ENCODE results near the gene CACNG7. TPM values are rescaled to one million over a fixed set of nuclear protein-coding genes. Genes with fewer than 3 reads are reported as not detected.
"Not testable (repeated sequence)": the region's sequence is repeated elsewhere in the genome, so short reads cannot be mapped to it uniquely, and the experiment has no call there.

The CACNG7 gene
- total and polyA plus RNA-seq, 10 of the 15 experiments (the other 5 are each of a cell fraction or from before 2014, with no cell fraction given), result not detected

DNA sequence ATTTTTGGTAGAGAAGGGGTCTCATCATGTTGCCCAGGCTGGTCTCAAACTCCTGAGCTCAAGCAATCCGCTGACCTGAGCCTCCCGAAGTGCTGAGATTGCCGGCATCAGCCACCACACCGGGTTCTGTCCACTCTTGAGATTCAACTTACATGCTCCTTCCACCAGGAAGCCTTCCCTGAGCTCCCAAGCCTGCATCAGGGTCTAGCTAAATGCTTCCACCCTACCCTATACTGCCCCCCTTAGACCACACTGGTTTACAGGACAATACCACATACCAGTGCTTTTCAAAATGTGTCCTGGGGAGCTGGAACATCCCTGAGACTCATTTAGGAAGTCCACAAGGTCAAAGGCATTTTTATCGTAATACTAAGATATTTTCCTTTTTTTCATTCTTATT is 38.5 kb downstream of the CACNG7 start:
- FAIRE-seq (no peak), DNase-seq (ENCODE audit: low read depth, low spot score) (no peak), ATAC-seq (no peak)
- Histone ChIP-seq H3K4me1 (ENCODE audit: control insufficient read depth, insufficient read depth, low read length) (no peaks in the 10 kb centered on the region), H3K27ac (ENCODE audit: control insufficient read depth, insufficient read depth) (no peak overlapping the region), H3K27me3 (replicated peaks in 1 of 2; ENCODE audit: control insufficient read depth in 2 of 2, insufficient read depth in 2 of 2, low read length in 1 of 2) (no peaks in the 10 kb centered on the region), H3K79me2 (ENCODE audit: control insufficient read depth, insufficient read depth, low read length) (no peaks in the 10 kb centered on the region), H4K20me1 (ENCODE audit: control insufficient read depth, insufficient read depth) (no peaks in the 10 kb centered on the region), H3K9ac (ENCODE audit: control insufficient read depth, insufficient read depth, low read length) (no peak overlapping the region), H3K4me3 (no peak overlapping the region), H2AFZ (ENCODE audit: control insufficient read depth, low read depth, low read length) (no peak overlapping the region), H3K9me3 (replicated peaks; ENCODE audit: control insufficient read depth, insufficient read depth, low read length) (no peaks in the 10 kb centered on the region; the same call in 2 of the 3 replicates), H3K36me3 (ENCODE audit: control insufficient read depth in 2 of 2, insufficient read depth in 2 of 2, low read length in 1 of 2) (no peaks in the 10 kb centered on the region), H3K4me2 (ENCODE audit: control insufficient read depth, insufficient read depth) (no peak overlapping the region)
- POLR2A ChIA-PET, result no interaction called here
- RAD21 ChIA-PET (ENCODE audit: unreplicated experiment), result no interaction called here
- WGBS (ENCODE audit: insufficient coverage, insufficient replicate concordance, low lambda C conversion rate, missing lambda C conversion rate), result 41% methylated on average over 5 of the region's 5 CpGs
- BruUV-seq (replicated peaks), result no TSS peak
- in situ Hi-C loops (cut with MboI), result no loop called here
- CTCF ChIA-PET, result no interaction called here
- TF ChIP-seq RUNX3 (IDR thresholded peaks at IDR 0.05; ENCODE audit: low read length), result no peak
- TF ChIP-seq, protein P1, sequence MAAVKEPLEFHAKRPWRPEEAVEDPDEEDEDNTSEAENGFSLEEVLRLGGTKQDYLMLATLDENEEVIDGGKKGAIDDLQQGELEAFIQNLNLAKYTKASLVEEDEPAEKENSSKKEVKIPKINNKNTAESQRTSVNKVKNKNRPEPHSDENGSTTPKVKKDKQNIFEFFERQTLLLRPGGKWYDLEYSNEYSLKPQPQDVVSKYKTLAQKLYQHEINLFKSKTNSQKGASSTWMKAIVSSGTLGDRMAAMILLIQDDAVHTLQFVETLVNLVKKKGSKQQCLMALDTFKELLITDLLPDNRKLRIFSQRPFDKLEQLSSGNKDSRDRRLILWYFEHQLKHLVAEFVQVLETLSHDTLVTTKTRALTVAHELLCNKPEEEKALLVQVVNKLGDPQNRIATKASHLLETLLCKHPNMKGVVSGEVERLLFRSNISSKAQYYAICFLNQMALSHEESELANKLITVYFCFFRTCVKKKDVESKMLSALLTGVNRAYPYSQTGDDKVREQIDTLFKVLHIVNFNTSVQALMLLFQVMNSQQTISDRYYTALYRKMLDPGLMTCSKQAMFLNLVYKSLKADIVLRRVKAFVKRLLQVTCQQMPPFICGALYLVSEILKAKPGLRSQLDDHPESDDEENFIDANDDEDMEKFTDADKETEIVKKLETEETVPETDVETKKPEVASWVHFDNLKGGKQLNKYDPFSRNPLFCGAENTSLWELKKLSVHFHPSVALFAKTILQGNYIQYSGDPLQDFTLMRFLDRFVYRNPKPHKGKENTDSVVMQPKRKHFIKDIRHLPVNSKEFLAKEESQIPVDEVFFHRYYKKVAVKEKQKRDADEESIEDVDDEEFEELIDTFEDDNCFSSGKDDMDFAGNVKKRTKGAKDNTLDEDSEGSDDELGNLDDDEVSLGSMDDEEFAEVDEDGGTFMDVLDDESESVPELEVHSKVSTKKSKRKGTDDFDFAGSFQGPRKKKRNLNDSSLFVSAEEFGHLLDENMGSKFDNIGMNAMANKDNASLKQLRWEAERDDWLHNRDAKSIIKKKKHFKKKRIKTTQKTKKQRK (IDR thresholded peaks at IDR 0.05; ENCODE audit: low read depth, low read length), result no peak
- TF ChIP-seq, protein P2, sequence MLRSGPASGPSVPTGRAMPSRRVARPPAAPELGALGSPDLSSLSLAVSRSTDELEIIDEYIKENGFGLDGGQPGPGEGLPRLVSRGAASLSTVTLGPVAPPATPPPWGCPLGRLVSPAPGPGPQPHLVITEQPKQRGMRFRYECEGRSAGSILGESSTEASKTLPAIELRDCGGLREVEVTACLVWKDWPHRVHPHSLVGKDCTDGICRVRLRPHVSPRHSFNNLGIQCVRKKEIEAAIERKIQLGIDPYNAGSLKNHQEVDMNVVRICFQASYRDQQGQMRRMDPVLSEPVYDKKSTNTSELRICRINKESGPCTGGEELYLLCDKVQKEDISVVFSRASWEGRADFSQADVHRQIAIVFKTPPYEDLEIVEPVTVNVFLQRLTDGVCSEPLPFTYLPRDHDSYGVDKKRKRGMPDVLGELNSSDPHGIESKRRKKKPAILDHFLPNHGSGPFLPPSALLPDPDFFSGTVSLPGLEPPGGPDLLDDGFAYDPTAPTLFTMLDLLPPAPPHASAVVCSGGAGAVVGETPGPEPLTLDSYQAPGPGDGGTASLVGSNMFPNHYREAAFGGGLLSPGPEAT (IDR thresholded peaks at IDR 0.05; ENCODE audit: low read depth), result no peak
- SMC1A ChIA-PET (ENCODE audit: uncharacterized antibody, unreplicated experiment), result no interaction called here
- intact Hi-C loops (cut with micrococcal nuclease; ENCODE audit: unreplicated experiment), result no loop called here

DNA sequence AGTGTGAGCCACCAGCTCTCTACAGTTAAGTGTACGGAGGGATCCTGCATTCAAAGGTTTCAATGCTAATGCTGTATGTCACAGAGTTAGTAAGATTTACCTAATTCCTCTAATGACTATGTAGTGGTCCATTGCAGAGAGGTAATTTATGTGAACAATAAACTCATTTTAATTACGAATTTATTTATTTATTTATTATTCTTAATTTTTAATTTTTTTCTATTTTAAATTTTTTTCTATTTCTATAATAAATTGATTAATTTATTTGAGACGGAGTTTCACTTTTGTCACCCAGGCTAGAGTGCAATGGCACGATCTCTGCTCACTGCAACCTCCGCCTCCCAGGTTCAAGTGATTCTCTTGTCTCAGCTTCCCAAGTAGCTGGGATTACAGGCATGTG is 39.5 kb downstream of the CACNG7 start:
- H3K27me3 ChIP-seq (replicated peaks in 1 of 2; ENCODE audit: control insufficient read depth in 2 of 2, insufficient read depth in 2 of 2, low read length in 1 of 2); FAIRE-seq; intact Hi-C loops (cut with micrococcal nuclease; ENCODE audit: unreplicated experiment); H3K4me1 ChIP-seq (ENCODE audit: control insufficient read depth, insufficient read depth, low read length); SMC1A ChIA-PET (ENCODE audit: uncharacterized antibody, unreplicated experiment); H2AFZ ChIP-seq (ENCODE audit: control insufficient read depth, low read depth, low read length); H3K36me3 ChIP-seq (ENCODE audit: control insufficient read depth in 2 of 2, insufficient read depth in 2 of 2, low read length in 1 of 2); in situ Hi-C loops (cut with MboI); ATAC-seq; POLR2A ChIA-PET; BruUV-seq (replicated peaks); DNase-seq (ENCODE audit: low read depth, low spot score); H3K79me2 ChIP-seq (ENCODE audit: control insufficient read depth, insufficient read depth, low read length); H3K4me2 ChIP-seq (ENCODE audit: control insufficient read depth, insufficient read depth); RAD21 ChIA-PET (ENCODE audit: unreplicated experiment); H3K27ac ChIP-seq (ENCODE audit: control insufficient read depth, insufficient read depth); H3K4me3 ChIP-seq; H3K9ac ChIP-seq (ENCODE audit: control insufficient read depth, insufficient read depth, low read length); H4K20me1 ChIP-seq (ENCODE audit: control insufficient read depth, insufficient read depth); H3K9me3 ChIP-seq (replicated peaks; ENCODE audit: control insufficient read depth, insufficient read depth, low read length): not testable (repeated sequence)
- WGBS (ENCODE audit: insufficient coverage, insufficient replicate concordance, low lambda C conversion rate, missing lambda C conversion rate), result 48% methylated on average over 5 of the region's 5 CpGs
- CTCF ChIA-PET, result interaction anchor here (0.6 kb wide), 1 partner anchor 69 kb away, joined by 4 read pairs; no protein-coding TSS in a partner anchor

Measured in GM12878 (cell line).